ENCODE measurements around the gene TXNIP. TPM values are rescaled to one million over a fixed set of nuclear protein-coding genes. Genes with fewer than 3 reads are reported as not detected.
A peak's percentile ranks its signal among the peaks of the same experiment; 100 is the strongest.

Gene TXNIP
- total and polyA plus RNA-seq, 10 donors = 446 to 2,368 (median 1,246) TPM

- H3K27ac ChIP-seq = peak overlapping the region; percentile 93 to 100 (median 99)
- peak; percentile 21 to 70 (median 47) for TF ChIP-seq POLR2A (IDR thresholded peaks at IDR 0.05)
- peak in 2 of 3 donors; percentile 24 to 99 for TF ChIP-seq POLR2AphosphoS5 (IDR thresholded peaks at IDR 0.05)
- no peak for TF ChIP-seq CTCF (IDR thresholded peaks at IDR 0.05 in 8 of 11, conservative IDR thresholded peaks at IDR 0.05 in 3 of 11)
- peaks cover 19 to 73% (median 60%) of the 10 kb centered on the region in 6 donors for H3K4me1 ChIP-seq
- 78 to 85% (median 81%) methylated on average over 10 of the region's 10 CpGs for WGBS, 5 donors
- intact Hi-C loops (cut with DNase I; ENCODE audit: low total_unique reads) = no loop called here
- H3K27me3 ChIP-seq (replicated peaks in 1 of 7) = no peaks in the 10 kb centered on the region
- peaks cover 21 to 43% (median 35%) of the 10 kb centered on the region in 6 donors for H3K36me3 ChIP-seq
- peak overlapping the region; percentile 86 to 100 (median 95) for H3K4me3 ChIP-seq
- no peaks in the 10 kb centered on the region for H3K9me3 ChIP-seq
- DNase-seq = no peak
Measured at GRCh38 chr1:145991735-145992412, 4.5 kb downstream of the TXNIP start.

GRCh38 chr1:145990249-145990855 is 6.0 kb downstream of the TXNIP start:
- intact Hi-C loops (cut with DNase I; ENCODE audit: low total_unique reads) = no loop called here
- WGBS, 5 donors = 82 to 89% (median 86%) methylated on average over 7 of the region's 7 CpGs
- peak in 2 of 3 donors; percentile 76 to 96 for TF ChIP-seq POLR2AphosphoS5 (IDR thresholded peaks at IDR 0.05)
- peak in 1 of 11 experiments; percentile 6 for TF ChIP-seq CTCF (IDR thresholded peaks at IDR 0.05 in 8 of 11, conservative IDR thresholded peaks at IDR 0.05 in 3 of 11)
- TF ChIP-seq POLR2A (IDR thresholded peaks at IDR 0.05) = peak in 2 of 3 donors; percentile 30 to 44
- no peaks in the 10 kb centered on the region for H3K9me3 ChIP-seq
- H3K27ac ChIP-seq = peak overlapping the region; percentile 46 to 100 (median 99)
- H3K4me3 ChIP-seq = peak overlapping the region in 2 of 8 donors; percentile 0 to 100
- peaks cover 27 to 88% (median 73%) of the 10 kb centered on the region in 6 donors for H3K4me1 ChIP-seq
- DNase-seq = no peak
- H3K36me3 ChIP-seq = peaks cover 21 to 38% (median 33%) of the 10 kb centered on the region in 6 donors
- H3K27me3 ChIP-seq (replicated peaks in 1 of 7) = no peaks in the 10 kb centered on the region

GRCh38 chr1:145988773-145989172 is 7.6 kb downstream of the TXNIP start:
- intact Hi-C loops (cut with DNase I; ENCODE audit: low total_unique reads) = no loop called here
- no peak overlapping the region for H3K4me3 ChIP-seq
- H3K36me3 ChIP-seq = peaks cover 8 to 22% (median 18%) of the 10 kb centered on the region in 6 donors
- peaks cover 42 to 100% (median 89%) of the 10 kb centered on the region in 6 donors for H3K4me1 ChIP-seq
- peak overlapping the region; percentile 46 to 100 (median 84) for H3K27ac ChIP-seq
- no peaks in the 10 kb centered on the region for H3K9me3 ChIP-seq
- TF ChIP-seq CTCF (IDR thresholded peaks at IDR 0.05 in 8 of 11, conservative IDR thresholded peaks at IDR 0.05 in 3 of 11) (no peak), POLR2AphosphoS5 (IDR thresholded peaks at IDR 0.05) (peak in 1 of 3 donors; percentile 77)
- no peaks in the 10 kb centered on the region for H3K27me3 ChIP-seq (replicated peaks in 1 of 7)
- 39 to 48% (median 46%) methylated on average over 5 of the region's 5 CpGs for WGBS, 5 donors
- no peak for DNase-seq

- peaks cover 45 to 100% (median 93%) of the 10 kb centered on the region in 6 donors for H3K4me1 ChIP-seq
- intact Hi-C loops (cut with DNase I; ENCODE audit: low total_unique reads) = no loop called here
Measured at GRCh38 chr1:145987926-145988325, 8.5 kb downstream of the TXNIP start.

More at GRCh38 chr1:145987926-145988325, 8.5 kb downstream of the TXNIP start:
- peak overlapping the region; percentile 46 to 100 (median 84) for H3K27ac ChIP-seq
- peaks cover 0 to 14% (median 9%) of the 10 kb centered on the region in 6 donors for H3K36me3 ChIP-seq
- H3K9me3 ChIP-seq = no peaks in the 10 kb centered on the region
- TF ChIP-seq POLR2AphosphoS5 (IDR thresholded peaks at IDR 0.05) = peak in 1 of 3 donors; percentile 77
- TF ChIP-seq POLR2A (IDR thresholded peaks at IDR 0.05) = no peak
- WGBS, 5 donors = 95 to 100% (median 100%) methylated on average over 1 of the region's 1 CpG
- no peaks in the 10 kb centered on the region for H3K27me3 ChIP-seq (replicated peaks in 1 of 7)
- no peak for DNase-seq
- no peak overlapping the region for H3K4me3 ChIP-seq
